HG02678 (cell line): ENCODE data around the gene VPS39.

Source experiments
- ATAC-seq: cut with Tn5 transposase; IDR thresholded peaks from one replicate; pipeline ENCODE4 v1.9.1; 2021; ENCODE audit warnings: mild to moderate bottlenecking, moderate library complexity; ENCODE audit not compliant: unreplicated experiment

The VPS39 gene

DNA sequence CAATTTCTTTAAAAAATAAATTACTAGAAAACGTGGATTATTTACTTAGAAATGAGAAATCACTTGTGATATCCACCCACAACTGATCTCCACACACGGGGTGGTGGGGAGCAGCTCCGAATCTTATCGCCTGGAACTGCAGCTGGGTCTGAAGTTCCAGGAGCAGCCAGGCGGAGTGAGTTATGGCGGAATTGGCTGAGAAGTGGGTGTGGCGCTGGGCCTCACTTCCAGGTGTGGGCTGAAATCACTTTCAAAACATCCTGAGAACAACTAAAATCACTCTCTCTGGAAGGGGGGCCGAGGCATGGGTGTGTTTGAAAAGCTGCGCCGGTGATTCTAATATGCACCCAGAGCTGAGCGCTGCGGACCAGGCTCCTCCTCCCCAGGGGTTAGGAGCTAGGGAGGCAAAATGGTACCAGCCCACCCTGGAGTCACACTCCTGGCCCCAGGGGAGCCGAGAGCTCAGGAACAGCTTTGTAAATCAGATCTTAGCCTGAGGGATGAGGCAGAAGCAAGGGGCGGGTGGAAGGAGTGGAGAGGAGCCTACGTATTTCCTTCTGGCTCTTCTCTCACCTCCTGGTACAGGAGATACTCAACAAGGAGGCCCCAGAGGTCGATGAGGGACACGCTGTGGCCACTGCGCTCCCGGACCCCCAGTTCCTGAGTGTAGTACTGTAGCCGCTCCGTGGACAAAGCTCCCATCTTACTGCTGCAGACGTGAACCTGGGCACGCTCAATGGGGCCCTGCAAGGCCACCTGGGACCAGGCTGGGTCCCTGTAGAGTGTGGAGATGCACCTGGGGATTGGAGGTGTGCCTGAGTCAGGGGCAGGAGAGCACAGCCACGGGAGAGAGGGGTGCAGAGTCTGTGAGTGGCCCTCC is 61.3 kb downstream of the VPS39 start:
- no peak for ATAC-seq

DNA sequence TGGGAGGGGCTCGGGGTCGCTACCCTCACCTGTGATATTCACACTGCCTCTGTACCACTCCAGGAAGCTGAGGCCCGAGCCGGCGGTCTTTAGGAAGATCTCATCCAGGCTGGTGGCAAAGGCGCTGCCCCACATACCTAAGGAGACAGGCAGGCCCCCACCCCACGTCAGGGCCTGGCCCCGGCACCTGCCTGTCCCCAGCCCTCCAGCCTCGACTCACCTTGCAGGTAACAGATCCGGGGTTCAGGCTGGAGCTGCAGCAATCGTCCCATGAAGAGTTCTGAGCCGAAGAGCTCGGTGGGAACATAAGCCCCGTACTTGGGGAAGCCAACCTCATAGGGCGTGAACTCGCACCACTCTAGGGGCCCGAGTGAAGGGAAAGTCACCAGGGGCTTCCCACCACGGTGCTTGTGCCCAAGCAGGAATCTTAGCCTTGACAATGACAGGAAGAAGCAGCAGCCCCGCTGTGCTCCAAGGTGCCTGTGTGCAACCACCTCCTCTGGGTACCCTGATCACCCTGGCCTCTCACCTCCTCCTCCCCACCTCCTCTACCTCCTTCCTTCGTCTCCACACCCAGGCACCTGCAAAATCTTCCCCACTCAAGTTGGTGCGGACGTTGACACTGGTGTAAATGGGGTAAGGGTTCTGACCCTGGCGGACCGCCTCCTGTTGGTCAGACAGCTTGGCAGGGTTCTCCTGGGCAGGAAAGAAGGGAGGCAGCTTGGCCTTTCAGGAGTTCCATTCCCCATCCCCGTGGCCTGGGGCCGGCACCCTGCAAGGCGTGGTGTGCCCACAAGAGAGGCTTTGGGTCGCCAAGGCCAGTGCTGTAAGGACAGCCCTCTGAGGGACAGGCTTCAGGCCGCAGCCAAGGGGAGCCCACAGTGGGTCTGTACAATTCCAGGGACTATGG is 62.3 kb downstream of the VPS39 start:
- no peak for ATAC-seq

DNA sequence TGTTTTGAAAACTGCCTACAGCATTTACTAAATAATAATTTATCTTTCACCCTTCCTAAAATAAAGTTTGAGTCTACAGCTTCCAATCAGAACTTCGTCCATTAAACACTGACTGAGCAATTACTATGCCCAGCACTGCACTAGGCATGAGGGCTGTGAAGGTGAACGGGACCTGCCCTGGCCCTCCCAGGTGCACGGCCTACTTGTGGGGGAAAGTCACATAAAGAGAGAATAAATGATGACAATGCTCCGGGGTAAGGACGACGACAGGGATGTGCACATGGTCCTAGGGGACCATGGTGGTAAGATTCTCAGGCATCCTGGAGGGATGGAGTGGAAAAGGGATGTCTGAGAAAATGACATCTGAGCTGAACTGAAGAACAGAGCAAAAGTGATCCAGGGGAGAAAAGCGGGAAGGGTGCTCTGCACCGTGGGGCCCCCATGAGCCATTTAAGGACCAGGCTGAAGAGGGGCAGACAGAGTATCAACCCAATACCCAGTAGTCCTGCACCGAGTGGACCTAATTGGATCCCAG is 63.2 kb downstream of the VPS39 start:
- no peak for ATAC-seq

DNA sequence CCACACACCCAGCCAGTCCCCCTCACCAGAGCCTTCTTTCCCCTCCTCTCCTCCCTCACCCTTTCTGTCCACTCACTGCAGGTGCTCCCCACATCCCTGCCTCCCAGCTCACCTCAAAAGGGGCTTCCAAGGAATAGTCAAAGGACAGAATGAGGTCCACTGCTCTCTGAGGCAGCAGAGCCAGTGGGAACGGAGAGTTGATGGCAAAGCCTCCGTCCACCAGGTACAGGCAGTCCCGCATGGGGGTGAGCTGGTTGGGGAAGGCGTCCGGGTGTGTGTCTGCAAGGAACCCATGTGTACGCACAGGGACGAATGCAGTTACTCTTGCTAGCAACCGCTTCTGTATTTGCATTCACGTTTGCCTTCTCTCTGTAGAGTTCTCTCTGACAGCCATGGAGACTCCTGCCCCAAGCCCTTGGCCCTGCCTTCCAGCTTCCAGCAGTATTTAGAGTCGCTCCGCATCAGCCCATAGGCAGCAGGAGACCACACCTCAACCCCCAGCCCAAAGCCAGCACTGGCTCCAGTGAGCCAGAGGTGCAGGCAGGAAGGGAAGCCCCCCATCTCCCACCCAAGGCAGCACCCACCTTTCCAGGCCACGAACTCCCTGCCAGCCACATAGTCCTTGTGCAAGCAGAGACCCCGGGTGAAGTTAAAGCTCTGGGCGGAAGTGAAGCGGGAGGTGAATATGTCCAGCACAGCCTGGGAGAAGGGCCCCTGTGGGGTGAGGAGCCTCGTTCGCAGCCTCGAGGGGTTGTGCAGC is 64.1 kb downstream of the VPS39 start:
- no peak for ATAC-seq

DNA sequence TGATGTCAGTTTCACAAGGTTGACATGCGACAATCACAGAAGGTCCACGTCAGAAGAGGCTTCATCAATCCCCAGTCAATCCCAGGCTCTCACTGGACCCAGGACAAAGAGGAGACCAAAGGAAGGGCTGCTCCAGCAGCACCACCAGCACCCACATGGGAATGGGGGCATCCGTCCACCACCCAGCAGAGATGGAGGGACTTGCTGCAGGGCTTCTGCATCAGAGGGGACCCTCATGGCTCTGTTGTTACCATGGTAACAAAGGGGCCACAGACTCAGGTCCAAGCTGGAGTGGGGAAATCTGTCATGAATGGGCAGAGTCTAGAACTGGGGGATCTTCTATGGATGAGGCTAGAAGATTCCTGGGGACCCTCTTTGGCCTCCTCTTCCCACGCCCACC is 64.7 kb downstream of the VPS39 start:
- no peak for ATAC-seq

DNA sequence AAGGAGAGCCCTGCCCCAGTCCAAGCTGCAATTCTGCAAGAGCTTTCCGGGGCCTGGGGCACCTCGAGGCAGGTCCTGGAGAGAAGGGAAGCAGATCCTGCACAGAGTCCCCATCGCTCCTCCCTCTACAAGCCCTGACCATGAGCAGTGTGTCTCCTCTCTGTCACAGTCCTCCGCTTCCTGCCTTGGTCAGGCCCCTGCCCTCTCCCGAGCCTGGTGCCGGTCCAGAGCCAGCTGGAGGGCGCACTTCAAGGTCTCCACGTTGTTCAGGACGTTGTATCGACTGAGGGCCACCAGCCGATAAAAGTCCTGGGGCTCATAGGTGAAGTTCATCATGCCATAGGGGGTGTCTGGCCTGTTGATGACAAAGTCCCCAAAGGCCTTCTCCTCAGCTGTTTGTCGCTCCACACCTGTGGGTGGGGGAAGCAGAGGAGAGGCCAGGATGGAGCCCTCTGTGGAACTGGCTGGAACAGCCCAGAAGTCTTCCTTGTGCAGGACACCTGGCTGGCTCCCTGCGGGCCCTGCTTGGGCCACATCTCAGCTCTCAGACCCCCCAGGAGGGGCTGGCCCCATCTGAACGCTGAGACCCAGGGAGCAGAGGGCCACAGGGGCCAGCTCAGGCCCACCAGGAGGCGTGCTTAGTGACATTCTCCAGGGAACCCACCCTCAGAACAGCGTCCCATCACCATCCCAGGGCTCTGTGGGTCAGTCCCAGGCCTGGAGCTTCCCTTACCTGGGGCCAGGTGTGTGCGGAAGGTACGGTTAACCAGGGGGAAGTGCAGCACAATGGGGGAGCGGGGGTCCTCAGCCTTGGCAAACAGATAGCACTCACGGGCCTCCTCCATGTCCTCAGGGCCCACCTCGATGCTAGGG is 66.1 kb downstream of the VPS39 start:
- ATAC-seq, result no peak

DNA sequence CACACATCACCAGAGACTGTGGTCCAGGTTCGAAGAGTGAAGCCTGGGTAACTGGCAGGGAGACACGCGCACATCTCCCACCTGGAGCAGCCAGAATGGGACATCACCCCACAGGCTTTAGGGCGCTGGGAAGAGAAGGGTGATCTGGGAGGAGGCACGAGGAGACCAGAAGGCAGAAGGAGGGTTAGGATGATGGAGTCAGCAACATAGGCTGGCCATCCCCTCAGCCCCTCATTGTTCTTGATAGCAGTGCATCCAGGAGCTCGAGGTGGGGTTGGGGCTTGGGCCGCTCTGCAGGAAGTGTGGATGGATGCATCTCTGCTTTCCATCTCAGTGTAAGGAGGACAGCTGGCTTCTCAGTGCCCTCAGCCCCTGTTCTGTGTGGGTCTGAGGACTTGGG is 66.9 kb downstream of the VPS39 start:
- ATAC-seq, result no peak

DNA sequence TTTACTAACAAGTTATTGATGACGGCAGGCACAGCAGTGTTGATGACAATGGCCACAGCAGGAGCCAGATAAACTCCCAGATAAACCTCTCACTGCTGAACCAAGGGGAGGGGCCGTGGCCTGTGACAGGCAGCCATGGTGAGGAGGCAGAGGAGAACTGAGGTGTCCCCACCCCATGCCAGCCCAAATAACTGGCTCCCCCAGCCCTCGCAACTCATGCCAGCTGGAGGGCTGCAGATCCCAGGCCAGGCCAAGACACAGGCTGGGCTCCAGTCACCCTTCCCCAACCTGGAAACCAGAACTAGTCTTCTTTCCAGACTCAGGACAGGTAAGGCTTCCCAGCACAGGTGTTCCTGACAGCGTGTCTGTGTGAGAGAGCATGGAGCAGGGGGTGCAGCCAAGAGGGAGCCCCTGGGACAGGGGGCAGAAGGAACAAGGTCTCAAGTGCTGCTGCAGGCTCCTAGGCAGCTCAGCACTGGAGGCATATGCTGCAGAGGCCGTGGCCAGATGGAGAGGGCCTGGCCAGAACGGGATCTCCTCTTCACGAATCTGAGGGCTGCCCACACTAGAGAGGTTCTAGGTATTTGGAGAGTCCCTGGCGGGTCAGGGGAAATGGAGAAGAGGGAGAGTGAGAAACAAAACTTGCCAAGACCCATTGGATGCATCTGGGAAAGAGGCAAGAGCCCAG is 67.6 kb downstream of the VPS39 start:
- no peak for ATAC-seq

DNA sequence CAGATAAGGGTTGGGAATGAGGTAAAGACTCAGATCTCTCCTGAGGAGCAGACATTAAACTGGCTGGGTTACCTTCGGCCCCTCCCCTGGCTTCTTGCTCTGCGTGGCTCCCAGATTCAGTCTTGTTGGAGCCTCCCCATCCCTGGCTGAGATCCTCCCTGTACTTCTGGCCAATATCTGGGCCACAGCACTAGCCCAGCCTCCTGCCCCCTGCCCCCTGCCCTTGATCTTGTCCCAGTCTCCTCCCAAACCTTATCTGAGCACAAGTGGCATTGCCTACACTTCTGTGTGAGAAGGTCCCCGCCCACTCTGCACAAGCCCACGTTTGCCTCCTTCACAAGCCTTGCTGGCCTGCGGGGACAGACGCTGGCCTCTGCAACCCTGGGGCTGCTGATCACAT is 68.5 kb downstream of the VPS39 start:
- no peak for ATAC-seq

DNA sequence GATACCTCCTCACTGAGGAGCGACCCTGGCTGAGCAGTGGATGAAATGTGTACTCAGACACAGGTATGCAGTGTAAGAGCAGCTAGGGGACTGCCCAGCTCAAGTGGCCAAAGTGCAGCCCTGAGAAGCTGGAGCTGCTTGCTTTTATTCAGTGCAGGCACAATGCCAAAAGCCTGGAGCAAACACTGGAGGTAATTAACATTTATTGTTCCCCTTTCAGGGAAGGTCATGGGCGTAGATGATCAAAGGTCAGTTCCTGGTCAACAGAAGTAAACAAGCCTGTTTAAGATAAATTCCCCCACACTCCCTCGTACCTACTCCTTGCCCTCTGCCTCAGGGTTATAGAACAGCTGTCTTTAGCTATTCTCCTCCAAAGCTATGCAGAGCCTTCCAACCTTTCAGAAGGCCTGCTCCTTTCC is 69.1 kb downstream of the VPS39 start:
- no peak for ATAC-seq

DNA sequence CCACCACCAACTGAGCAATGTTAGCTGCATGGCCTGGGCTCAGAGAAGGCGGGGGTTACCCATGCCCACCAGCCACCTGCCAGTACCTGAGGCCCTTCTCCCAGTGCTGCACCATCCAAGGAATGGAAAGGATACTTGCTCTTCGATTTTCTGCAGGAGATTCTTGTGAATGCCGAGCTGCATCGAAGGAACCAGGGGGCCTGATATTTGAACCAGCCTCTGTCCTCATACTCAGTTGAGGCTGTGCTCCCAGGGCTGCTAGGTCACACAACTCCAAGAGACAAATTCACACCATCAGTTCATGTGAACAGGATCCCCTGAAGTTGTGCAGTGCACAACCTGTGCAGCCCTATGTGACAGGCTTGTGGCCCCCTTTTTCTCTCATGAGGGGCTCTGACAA is 69.7 kb downstream of the VPS39 start:
- ATAC-seq, result no peak

DNA sequence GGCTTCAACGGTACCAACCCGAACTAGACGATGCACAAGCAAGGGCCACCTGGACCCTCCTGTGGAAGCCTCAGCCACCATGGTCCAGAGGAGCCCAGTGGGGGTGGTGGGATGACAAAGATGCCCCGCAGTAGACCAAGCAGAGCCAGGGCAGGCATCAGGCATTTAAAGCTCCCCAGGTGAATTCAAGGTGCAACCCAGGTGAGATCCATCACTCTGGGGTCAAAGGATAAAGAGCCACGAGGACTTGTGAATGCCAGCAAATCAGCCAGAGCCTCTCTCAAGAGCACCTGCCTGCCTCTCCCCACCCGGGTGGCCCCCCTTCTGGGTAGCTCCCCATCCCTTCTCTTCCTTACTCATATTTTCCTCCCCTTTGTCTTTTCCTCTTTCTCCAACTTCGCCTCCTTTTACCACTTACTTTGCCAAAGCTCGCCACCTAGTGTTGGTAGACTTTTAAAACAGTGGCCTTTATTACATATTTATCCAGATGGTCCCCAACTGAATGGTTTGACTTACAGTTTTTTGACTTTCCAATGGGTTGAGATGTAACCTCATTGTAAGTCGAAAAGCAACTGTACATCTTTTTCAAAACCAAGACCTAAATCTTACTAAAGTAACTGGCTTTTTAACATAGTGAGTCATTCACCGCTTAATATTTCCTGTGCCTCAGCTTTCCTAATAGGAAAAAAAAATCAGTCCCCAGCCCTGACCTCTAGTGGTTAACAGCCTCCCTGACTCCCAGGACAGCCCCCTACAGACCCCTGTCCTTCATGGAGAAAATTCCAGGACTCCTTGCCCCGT is 70.4 kb downstream of the VPS39 start:
- no peak for ATAC-seq

DNA sequence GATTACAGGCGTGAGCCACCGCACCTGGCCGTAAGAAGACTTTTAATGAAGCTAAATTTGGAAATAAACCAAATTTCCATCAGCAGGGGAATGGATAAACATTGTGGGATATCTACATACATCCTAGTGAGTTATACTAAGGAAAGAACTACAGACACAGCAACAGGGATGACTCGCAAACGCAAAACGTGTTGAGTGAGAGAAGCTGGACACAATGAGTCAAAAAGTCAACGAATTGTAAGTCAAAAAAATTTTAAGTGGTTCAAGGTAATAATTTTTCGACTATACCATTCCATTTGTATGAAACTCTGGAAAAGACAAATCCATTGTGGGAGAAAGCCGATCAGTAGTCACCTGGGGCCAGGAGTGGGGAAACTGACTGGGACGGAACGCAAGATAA is 71.6 kb downstream of the VPS39 start:
- no peak for ATAC-seq

DNA sequence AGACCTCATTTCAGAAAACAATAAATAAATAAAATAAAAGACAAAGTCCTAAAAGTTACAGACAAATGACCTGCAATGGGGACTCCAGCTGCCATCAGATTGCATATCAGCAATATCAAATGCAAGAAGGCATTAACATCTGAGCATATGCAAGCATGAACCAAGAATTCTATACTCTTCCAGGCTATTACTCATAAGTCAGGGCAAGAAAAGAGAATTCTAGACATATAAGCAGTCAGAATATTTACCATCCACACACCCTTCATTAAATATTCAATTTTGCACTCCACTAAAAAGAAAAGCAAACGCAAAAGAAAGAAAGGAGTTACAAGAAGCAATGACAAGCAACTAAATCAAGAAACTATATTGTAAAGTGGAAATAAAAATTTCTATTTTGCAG is 72.8 kb downstream of the VPS39 start:
- ATAC-seq, result no peak

DNA sequence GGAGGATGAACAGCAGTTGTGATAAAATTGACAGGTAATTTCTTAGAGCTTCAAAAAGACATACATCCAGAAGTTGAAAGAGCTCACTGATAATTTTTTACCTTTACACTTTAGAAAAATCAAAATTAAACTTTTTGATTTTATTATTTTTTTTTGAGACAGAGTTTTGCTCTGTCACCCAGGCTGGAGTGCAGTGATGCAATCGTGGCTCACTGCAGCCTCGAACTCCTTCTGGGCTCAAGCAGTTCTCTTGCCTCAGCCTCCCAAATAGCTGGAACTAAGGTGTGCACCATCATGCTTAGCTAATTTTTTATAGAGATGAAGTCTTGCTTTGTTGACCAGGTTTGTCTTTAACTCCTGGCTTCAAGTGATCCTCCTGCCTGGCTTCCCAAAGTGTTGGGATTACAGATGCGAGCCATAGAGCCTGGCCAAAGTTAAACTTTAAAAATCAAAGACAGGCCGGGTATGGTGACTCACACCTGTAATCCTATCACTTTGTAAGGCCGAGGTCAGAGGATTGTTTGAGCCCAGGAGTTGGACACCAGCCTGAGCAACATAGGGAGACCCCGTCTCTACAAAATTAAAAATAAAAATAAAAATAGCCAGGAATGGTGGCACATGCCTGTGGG is 73.4 kb downstream of the VPS39 start:
- ATAC-seq, result no peak

DNA sequence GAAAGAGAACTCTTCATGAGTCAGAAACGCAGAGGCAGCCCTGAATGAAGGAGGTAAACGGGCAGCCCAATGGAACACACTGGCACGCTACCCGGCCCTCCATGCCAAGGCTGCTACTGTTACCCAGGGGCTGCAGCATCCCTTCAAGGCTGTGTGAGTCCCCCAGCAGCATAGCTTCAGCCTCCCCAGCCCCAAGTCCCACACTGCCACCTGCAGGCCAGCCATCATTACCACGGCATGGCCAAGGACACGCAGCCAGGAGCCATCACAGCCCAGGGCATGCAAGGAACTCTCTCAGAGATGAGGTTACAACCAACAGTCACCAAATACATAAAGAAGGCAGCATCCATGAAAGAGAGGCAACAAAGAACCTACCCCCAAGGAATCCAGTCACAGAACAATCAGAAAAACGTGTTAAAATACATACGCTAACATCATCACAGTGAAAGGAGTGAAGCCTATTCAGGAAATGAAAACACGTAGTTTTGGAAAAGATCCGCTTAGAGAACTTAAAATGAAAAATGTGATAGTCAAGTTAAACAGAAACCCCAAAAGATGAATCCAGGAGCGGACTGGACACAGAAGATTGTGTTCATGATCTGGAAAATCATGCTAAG is 74.1 kb downstream of the VPS39 start:
- ATAC-seq, result no peak

DNA sequence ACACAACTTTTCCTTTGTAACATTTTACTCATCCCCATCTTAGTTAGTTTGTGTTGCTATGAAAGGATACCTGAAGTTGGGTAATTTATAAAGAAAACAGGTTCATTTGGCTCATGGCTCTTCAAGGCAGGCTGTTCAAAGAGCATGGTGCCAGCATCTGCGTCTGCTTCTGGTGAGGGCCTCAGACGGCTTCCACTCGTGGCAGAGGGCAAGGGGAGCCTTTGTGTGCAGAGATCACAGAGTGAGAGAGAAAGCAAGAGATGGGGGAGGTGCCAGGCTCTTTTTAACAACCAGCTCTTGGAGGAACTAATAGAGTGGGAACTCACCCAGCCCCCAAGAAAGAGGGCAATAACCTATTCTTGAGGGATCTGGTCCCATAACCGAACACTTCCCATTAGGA is 74.7 kb downstream of the VPS39 start:
- ATAC-seq, result no peak
